A673 (cell line): ENCODE results near the gene TBCEL.

Experiments used
- EZH2 ChIP-seq: fragments of 200-600 bp; sonication (generic); IDR thresholded peaks from 2 replicates; pipeline ENCODE4 v1.6.1; 2017; ENCODE audit warnings: borderline replicate concordance, low read depth, mild to moderate bottlenecking, mixed read lengths, antibody characterized with exemption, low read length; ENCODE audit not compliant: poor library complexity, severe bottlenecking
- TF ChIP-seq, protein P1 (sequence below): fragments of 300-800, 200-600 bp; sonication (generic); conservative IDR thresholded peaks from 2 replicates; pipeline ENCODE4 v1.5.1; 2017; ENCODE audit warnings: low read depth, mild to moderate bottlenecking, antibody characterized with exemption, low read length, moderate library complexity, mixed read lengths

DNA sequence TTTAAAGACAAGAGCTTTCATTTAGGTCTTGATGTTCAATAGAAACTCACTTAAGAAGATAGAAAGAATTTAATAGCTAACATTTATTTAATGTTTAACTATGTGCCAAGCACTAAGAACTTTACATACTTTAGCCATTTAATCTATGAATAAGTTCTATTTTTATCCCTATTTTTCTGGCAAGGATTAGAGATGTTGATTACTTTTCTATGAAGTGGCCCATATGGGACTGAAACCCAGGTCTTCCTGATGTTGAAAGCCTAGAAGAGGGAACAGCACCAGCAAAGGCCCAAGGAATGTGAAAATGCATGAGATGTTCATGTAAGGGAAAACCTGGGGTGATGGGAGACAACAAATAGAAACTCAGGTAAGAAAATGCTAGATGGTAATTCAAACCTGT, 15.4 kb upstream of the TBCEL start:
- TF ChIP-seq, protein P1, sequence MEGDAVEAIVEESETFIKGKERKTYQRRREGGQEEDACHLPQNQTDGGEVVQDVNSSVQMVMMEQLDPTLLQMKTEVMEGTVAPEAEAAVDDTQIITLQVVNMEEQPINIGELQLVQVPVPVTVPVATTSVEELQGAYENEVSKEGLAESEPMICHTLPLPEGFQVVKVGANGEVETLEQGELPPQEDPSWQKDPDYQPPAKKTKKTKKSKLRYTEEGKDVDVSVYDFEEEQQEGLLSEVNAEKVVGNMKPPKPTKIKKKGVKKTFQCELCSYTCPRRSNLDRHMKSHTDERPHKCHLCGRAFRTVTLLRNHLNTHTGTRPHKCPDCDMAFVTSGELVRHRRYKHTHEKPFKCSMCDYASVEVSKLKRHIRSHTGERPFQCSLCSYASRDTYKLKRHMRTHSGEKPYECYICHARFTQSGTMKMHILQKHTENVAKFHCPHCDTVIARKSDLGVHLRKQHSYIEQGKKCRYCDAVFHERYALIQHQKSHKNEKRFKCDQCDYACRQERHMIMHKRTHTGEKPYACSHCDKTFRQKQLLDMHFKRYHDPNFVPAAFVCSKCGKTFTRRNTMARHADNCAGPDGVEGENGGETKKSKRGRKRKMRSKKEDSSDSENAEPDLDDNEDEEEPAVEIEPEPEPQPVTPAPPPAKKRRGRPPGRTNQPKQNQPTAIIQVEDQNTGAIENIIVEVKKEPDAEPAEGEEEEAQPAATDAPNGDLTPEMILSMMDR: no peak
- TF ChIP-seq EZH2: no peak
